HG03064 (cell line): ENCODE results near the gene ARHGAP26.

ENCODE experiments used
- ATAC-seq: cut with Tn5 transposase; IDR thresholded peaks from one replicate; pipeline ENCODE4 v1.9.1; 2021; ENCODE audit warnings: low read depth; ENCODE audit not compliant: unreplicated experiment

Gene ARHGAP26

GRCh38 chr5:142782976-142783530 lies 12.9 kb downstream of the ARHGAP26 start:
- ATAC-seq = no peak

GRCh38 chr5:142783601-142784341 lies 13.6 kb downstream of the ARHGAP26 start:
- ATAC-seq = peak; percentile 67

GRCh38 chr5:142784401-142784955 lies 14.3 kb downstream of the ARHGAP26 start:
- no peak for ATAC-seq

- ATAC-seq = no peak
These were observed 15.0 kb downstream of the ARHGAP26 start for GRCh38 chr5:142785206-142785605.

- no peak for ATAC-seq
These were observed 19.0 kb downstream of the ARHGAP26 start for GRCh38 chr5:142789206-142789605.

- ATAC-seq = no peak
These were observed 22.1 kb downstream of the ARHGAP26 start for GRCh38 chr5:142792012-142792864.

- ATAC-seq = no peak
These were observed 22.7 kb downstream of the ARHGAP26 start for GRCh38 chr5:142792865-142793232.

GRCh38 chr5:142794537-142794936 lies 24.4 kb downstream of the ARHGAP26 start:
- ATAC-seq = no peak

- no peak for ATAC-seq
These were observed 25.1 kb downstream of the ARHGAP26 start for GRCh38 chr5:142795251-142795650.

GRCh38 chr5:142796492-142797109 lies 26.4 kb downstream of the ARHGAP26 start:
- no peak for ATAC-seq

GRCh38 chr5:142797420-142797819 lies 27.2 kb downstream of the ARHGAP26 start:
- ATAC-seq = no peak

- no peak for ATAC-seq
These were observed 28.1 kb downstream of the ARHGAP26 start for GRCh38 chr5:142798099-142798770.

GRCh38 chr5:142800776-142801494 lies 30.8 kb downstream of the ARHGAP26 start:
- ATAC-seq = peak; percentile 79

- no peak for ATAC-seq
These were observed 31.3 kb downstream of the ARHGAP26 start for GRCh38 chr5:142801495-142801871.

- no peak for ATAC-seq
These were observed 33.4 kb downstream of the ARHGAP26 start for GRCh38 chr5:142803428-142804125.

- no peak for ATAC-seq
These were observed 35.2 kb downstream of the ARHGAP26 start for GRCh38 chr5:142805339-142805738.

- no peak for ATAC-seq
These were observed 36.7 kb downstream of the ARHGAP26 start for GRCh38 chr5:142806841-142807267.

- no peak for ATAC-seq
These were observed 37.3 kb downstream of the ARHGAP26 start for GRCh38 chr5:142807372-142807911.
